KMS-11 (cell line): ENCODE results near the gene CASP4.

Source experiments
- H2AFZ ChIP-seq: fragments of 200-600 bp; sonication (generic); 2 replicates; pipeline ENCODE4 v1.6.1; 2016; ENCODE audit warnings: antibody characterized with exemption, mixed run types, low read depth
- H3K27ac ChIP-seq: fragments of 200-600 bp; sonication (generic); 2 replicates; pipeline ENCODE4 v1.6.1; 2016; ENCODE audit warnings: mild to moderate bottlenecking, mixed run types
- H3K27me3 ChIP-seq: fragments of 200-600 bp; sonication (generic); 2 replicates; pipeline ENCODE4 v1.6.1; 2017; ENCODE audit warnings: mild to moderate bottlenecking, low read depth, mixed run types, moderate library complexity; ENCODE audit not compliant: insufficient read depth
- H3K36me3 ChIP-seq: fragments of 200-600 bp; sonication (generic); 2 replicates; pipeline ENCODE4 v1.6.1; 2017; ENCODE audit warnings: mild to moderate bottlenecking, mixed run types; ENCODE audit not compliant: insufficient read depth
- H3K4me1 ChIP-seq: fragments of 200-600 bp; sonication (generic); 2 replicates; pipeline ENCODE4 v1.6.1; 2016; ENCODE audit warnings: mild to moderate bottlenecking, low read depth, mixed run types; ENCODE audit not compliant: poor library complexity, severe bottlenecking
- H3K4me2 ChIP-seq: fragments of 200-600 bp; sonication (generic); 2 replicates; pipeline ENCODE4 v1.7.0; 2016; ENCODE audit warnings: mild to moderate bottlenecking, mixed run types
- H3K4me3 ChIP-seq: fragments of 200-600 bp; sonication (generic); IDR thresholded peaks from 2 replicates; pipeline ENCODE4 v1.6.1; 2017; ENCODE audit warnings: low read depth, low read length, mixed read lengths; ENCODE audit not compliant: insufficient read depth
- H3K79me2 ChIP-seq: fragments of 200-600 bp; sonication (generic); 2 replicates; pipeline ENCODE4 v1.6.1; 2016; ENCODE audit warnings: low read depth, mixed run types; ENCODE audit not compliant: insufficient read depth
- H3K9ac ChIP-seq: fragments of 200-600 bp; sonication (generic); 2 replicates; pipeline ENCODE4 v1.6.1; 2016; ENCODE audit warnings: mild to moderate bottlenecking, mixed run types
- H4K20me1 ChIP-seq: fragments of 200-600 bp; sonication (generic); 2 replicates; pipeline ENCODE4 v1.6.1; 2016; ENCODE audit warnings: mild to moderate bottlenecking, mixed run types; ENCODE audit not compliant: insufficient read depth
- TF ChIP-seq, protein P1 (sequence below): fragments of 200-600 bp; sonication (generic); conservative IDR thresholded peaks from 2 replicates; pipeline ENCODE4 v1.6.1; 2017; ENCODE audit warnings: low read depth, mild to moderate bottlenecking, antibody characterized with exemption, low read length, moderate library complexity, mixed read lengths

The CASP4 gene

DNA sequence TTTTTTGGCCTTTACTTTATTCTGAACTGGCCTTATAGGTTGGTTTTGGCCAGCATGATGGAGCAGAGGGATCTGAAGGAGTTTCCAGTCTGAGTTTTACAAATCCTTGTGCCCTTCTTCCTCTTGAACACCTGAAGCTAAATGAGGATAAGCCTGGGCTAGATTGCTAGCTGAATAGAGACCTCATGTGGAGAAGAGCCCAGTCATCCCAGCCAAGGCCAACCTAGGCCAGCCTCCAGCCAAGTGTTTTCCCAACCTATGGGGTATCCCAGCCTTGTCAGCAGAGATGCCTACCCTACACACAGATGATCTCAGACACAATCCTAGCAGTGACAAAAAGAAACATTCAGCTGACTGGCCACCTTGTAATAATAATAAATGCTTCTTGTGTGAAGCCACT lies 69.1 kb downstream of the CASP4 start:
- Histone ChIP-seq H3K27me3 (no peaks in the 10 kb centered on the region), H3K4me1 (no peaks in the 10 kb centered on the region), H4K20me1 (no peaks in the 10 kb centered on the region), H3K79me2 (no peaks in the 10 kb centered on the region), H3K9ac (no peak overlapping the region), H3K4me3 (no peak overlapping the region), H3K4me2 (no peak overlapping the region), H2AFZ (no peak overlapping the region), H3K36me3 (no peaks in the 10 kb centered on the region), H3K27ac (no peak overlapping the region)
- TF ChIP-seq, protein P1, sequence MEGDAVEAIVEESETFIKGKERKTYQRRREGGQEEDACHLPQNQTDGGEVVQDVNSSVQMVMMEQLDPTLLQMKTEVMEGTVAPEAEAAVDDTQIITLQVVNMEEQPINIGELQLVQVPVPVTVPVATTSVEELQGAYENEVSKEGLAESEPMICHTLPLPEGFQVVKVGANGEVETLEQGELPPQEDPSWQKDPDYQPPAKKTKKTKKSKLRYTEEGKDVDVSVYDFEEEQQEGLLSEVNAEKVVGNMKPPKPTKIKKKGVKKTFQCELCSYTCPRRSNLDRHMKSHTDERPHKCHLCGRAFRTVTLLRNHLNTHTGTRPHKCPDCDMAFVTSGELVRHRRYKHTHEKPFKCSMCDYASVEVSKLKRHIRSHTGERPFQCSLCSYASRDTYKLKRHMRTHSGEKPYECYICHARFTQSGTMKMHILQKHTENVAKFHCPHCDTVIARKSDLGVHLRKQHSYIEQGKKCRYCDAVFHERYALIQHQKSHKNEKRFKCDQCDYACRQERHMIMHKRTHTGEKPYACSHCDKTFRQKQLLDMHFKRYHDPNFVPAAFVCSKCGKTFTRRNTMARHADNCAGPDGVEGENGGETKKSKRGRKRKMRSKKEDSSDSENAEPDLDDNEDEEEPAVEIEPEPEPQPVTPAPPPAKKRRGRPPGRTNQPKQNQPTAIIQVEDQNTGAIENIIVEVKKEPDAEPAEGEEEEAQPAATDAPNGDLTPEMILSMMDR: no peak

GRCh38 chr11:104898685-104899013 lies 69.7 kb downstream of the CASP4 start:
- no peaks in the 10 kb centered on the region for H3K27me3 ChIP-seq
- no peaks in the 10 kb centered on the region for H3K79me2 ChIP-seq
- TF ChIP-seq, protein P1: no peak
- no peaks in the 10 kb centered on the region for H3K4me1 ChIP-seq
- no peak overlapping the region for H3K4me3 ChIP-seq
- no peak overlapping the region for H3K27ac ChIP-seq
- H2AFZ ChIP-seq: no peak overlapping the region
- no peak overlapping the region for H3K4me2 ChIP-seq
- no peak overlapping the region for H3K9ac ChIP-seq
- H4K20me1 ChIP-seq: no peaks in the 10 kb centered on the region
- H3K36me3 ChIP-seq: no peaks in the 10 kb centered on the region

DNA sequence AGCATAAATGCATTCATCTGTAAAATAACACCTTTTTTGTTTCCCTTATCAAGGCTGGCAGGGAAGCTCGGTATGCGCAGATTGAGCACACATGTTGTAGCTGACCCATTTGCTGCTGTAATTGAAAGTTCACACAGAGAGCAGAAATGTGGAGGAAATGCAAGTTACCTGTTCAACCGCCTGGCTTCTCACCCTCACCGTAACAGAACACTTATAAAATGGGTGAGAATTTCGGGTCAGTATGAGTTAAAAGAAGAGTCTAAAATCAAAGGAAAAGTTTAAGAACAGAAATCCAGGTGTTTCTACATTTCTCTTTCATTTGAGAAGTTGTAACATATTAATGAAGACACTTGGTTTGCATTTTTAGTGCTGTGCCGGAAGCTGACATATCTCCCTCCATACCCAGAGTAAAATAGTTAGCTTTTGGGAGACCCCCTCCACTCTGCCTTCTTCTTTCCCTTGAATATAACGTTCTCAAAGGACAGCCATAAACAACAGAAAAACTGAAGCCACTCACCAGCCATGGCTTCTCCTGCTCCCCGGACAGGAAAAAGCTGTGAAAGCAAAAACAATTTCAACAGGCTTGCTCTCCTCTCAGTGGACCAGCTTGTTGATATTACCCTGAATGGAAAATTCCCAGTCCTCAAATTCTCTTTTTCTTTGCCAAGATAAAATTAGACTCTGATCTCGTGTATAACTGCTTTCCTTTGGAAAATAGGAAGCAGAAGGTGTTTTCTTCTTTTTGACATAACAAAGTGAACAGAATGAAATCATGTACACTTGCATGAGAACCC lies 70.3 kb downstream of the CASP4 start, which contains the start of gene CASP12:
CASP12 (minus strand) TSS at position 570 of the 794 bp plus-strand sequence.
- Histone ChIP-seq H3K9ac (no peak within 1 kb of the TSS), H3K79me2 (no peaks in the 10 kb centered on the region), H3K4me2 (no peak within 1 kb of the TSS), H3K4me3 (no peak within 1 kb of the TSS), H3K27me3 (no peaks in the 10 kb centered on the region), H3K36me3 (no peaks in the 10 kb centered on the region), H4K20me1 (no peaks in the 10 kb centered on the region), H3K27ac (no peak within 1 kb of the TSS), H3K4me1 (no peaks in the 10 kb centered on the region), H2AFZ (no peak within 1 kb of the TSS)
- TF ChIP-seq, protein P1: no peak

DNA sequence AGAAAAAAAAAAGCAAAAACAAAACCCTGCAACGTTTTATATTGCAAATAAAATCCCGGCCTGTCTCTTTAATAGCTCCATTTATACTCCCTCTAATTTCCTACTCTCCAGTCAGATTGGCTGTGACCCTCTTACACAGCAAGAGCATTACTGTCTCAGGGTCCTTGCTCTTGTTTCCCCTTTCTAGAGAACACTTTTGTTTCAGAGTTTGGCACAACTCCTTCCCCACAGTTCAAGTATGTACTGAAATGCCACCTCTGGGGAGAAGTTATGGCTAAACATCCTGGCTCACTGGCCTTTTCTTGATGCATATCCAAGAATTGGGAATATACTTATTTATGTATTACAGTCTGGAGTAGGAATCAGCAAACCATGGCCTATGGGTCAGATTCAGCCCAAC lies 72.7 kb downstream of the CASP4 start:
- Histone ChIP-seq H3K9ac (no peak overlapping the region), H3K4me3 (no peak overlapping the region), H2AFZ (no peak overlapping the region), H3K36me3 (no peaks in the 10 kb centered on the region), H3K4me1 (no peaks in the 10 kb centered on the region), H3K27ac (no peak overlapping the region), H3K27me3 (no peaks in the 10 kb centered on the region), H3K4me2 (no peak overlapping the region), H4K20me1 (no peaks in the 10 kb centered on the region), H3K79me2 (no peaks in the 10 kb centered on the region)
- TF ChIP-seq, protein P1: no peak
